Right ventricle myocardium superior (tissue), 1 donor: ENCODE results near the gene NLRC5. TPM values are rescaled to one million over a fixed set of nuclear protein-coding genes. Genes with fewer than 3 reads are reported as not detected.
"Not testable (repeated sequence)": the region's sequence is repeated elsewhere in the genome, so short reads cannot be mapped to it uniquely, and the experiment has no call there.

Experiments
- ATAC-seq: fragments of 200-7000 bp; cut with Tn5 transposase; one replicate; pipeline ENCODE4 v1.9.1; 2020; ENCODE audit warnings: mild to moderate bottlenecking; ENCODE audit not compliant: poor library complexity
- DNase-seq: peaks from one replicate; pipeline ENCODE4 v3.0.0-alpha.2; 2020
- intact Hi-C: fragments of 100-400 bp; cut with DNase I; formaldehyde crosslinking; loops from one replicate; pipeline ENCODE4 v1.11.2; 2022
- total RNA-seq: library from RNA; stranded (reverse); fragmentation: NEBNext Ultra II Directional; extraction: Animal tissue kit (Norgen Biotek cat#: 25700); gene quantifications from one replicate; pipeline ENCODE4 v1.2.1, GENCODE V29; 2021
- donor health status: DM: no; HTN: yes; CAD: no; lungs with severe emphysema.

The NLRC5 gene
- total RNA-seq, 1 donor from 2014 or later: 9.9 TPM

- DNase-seq (no peak), ATAC-seq (no peak)
- intact Hi-C loops: no loop called here
Measured at GRCh38 chr16:56995136-56995805, 5.9 kb downstream of the NLRC5 start.

- intact Hi-C loops: no loop called here
- no peak for DNase-seq
Measured at GRCh38 chr16:56997264-56997663, 7.9 kb downstream of the NLRC5 start.

GRCh38 chr16:56997931-56998330 lies 8.6 kb downstream of the NLRC5 start:
- DNase-seq: no peak
- intact Hi-C loops: no loop called here
- no peak for ATAC-seq

More at GRCh38 chr16:56997264-56997663, 7.9 kb downstream of the NLRC5 start:
- no peak for ATAC-seq

GRCh38 chr16:56998352-56998751 lies 9.0 kb downstream of the NLRC5 start:
- DNase-seq (no peak), ATAC-seq (no peak)
- intact Hi-C loops: no loop called here

- DNase-seq: no peak
- intact Hi-C loops: no loop called here
- ATAC-seq: no peak
Measured at GRCh38 chr16:56998861-56999260, 9.5 kb downstream of the NLRC5 start.

- no peak for DNase-seq
- no peak for ATAC-seq
- intact Hi-C loops: no loop called here
Measured at GRCh38 chr16:56999409-57000270, 10.3 kb downstream of the NLRC5 start.

- ATAC-seq (peak; percentile 75), DNase-seq (peak; percentile 77)
- intact Hi-C loops: no loop called here
Measured at GRCh38 chr16:57000271-57001025, 11.1 kb downstream of the NLRC5 start.

GRCh38 chr16:57001026-57001679 lies 11.8 kb downstream of the NLRC5 start:
- DNase-seq: no peak
- intact Hi-C loops: no loop called here
- ATAC-seq: no peak

- no peak for ATAC-seq
- no peak for DNase-seq
- intact Hi-C loops: no loop called here
Measured at GRCh38 chr16:57003439-57004386, 14.4 kb downstream of the NLRC5 start.

- intact Hi-C loops: no loop called here
- DNase-seq: no peak
- no peak for ATAC-seq
Measured at GRCh38 chr16:57004387-57005250, 15.3 kb downstream of the NLRC5 start.

- intact Hi-C loops, ATAC-seq, DNase-seq: not testable (repeated sequence)
Measured at GRCh38 chr16:57005597-57005996, 16.2 kb downstream of the NLRC5 start.

GRCh38 chr16:57007050-57007449 lies 17.7 kb downstream of the NLRC5 start:
- no peak for DNase-seq
- no peak for ATAC-seq
- intact Hi-C loops: no loop called here

GRCh38 chr16:57007530-57007929 lies 18.2 kb downstream of the NLRC5 start:
- ATAC-seq (no peak), DNase-seq (no peak)
- intact Hi-C loops: no loop called here

GRCh38 chr16:57008440-57008839 lies 19.1 kb downstream of the NLRC5 start:
- ATAC-seq (no peak), DNase-seq (no peak)
- intact Hi-C loops: no loop called here

- intact Hi-C loops: no loop called here
- DNase-seq (no peak), ATAC-seq (no peak)
Measured at GRCh38 chr16:57009643-57010170, 20.4 kb downstream of the NLRC5 start.

GRCh38 chr16:57012353-57012752 lies 23.0 kb downstream of the NLRC5 start:
- intact Hi-C loops: no loop called here
- DNase-seq (no peak), ATAC-seq (no peak)

- intact Hi-C loops: no loop called here
- ATAC-seq (no peak), DNase-seq (no peak)
Measured at GRCh38 chr16:57013229-57013628, 23.9 kb downstream of the NLRC5 start.
